Endodermal cell (in vitro differentiated cells): ENCODE results near the gene GRIP2. TPM values are rescaled to one million over a fixed set of nuclear protein-coding genes. Genes with fewer than 3 reads are reported as not detected.

Experiments used
- DNase-seq: peaks from one replicate; pipeline ENCODE4 v3.0.0-alpha.2; 2017
- H3K27ac ChIP-seq: 2 replicates; pipeline ENCODE4 v1.5.1; 2013; ENCODE audit warnings: mild to moderate bottlenecking, low read depth, low read length, moderate library complexity
- H3K27me3 ChIP-seq: 2 replicates; pipeline ENCODE4 v1.6.1; 2013; ENCODE audit warnings: mild to moderate bottlenecking, low read length, moderate library complexity; ENCODE audit not compliant: insufficient read depth, control insufficient read depth, poor library complexity, severe bottlenecking
- H3K36me3 ChIP-seq: 2 replicates; pipeline ENCODE4 v1.7.0; 2013; ENCODE audit warnings: mild to moderate bottlenecking, low read length, moderate library complexity; ENCODE audit not compliant: control insufficient read depth, insufficient read depth
- H3K4me1 ChIP-seq: one replicate; pipeline ENCODE4 v1.7.0; 2013; ENCODE audit warnings: low read length; ENCODE audit not compliant: control insufficient read depth, insufficient read depth
- H3K4me3 ChIP-seq: 2 replicates; pipeline ENCODE4 v1.5.1; 2013; ENCODE audit warnings: mild to moderate bottlenecking, low read length, moderate library complexity
- H3K9ac ChIP-seq: 2 replicates; pipeline ENCODE4 v1.6.1; 2013; ENCODE audit warnings: mild to moderate bottlenecking, low read length, moderate library complexity; ENCODE audit not compliant: poor library complexity, severe bottlenecking; ENCODE audit errors: extremely low read depth
- H3K9me3 ChIP-seq: 2 replicates; pipeline ENCODE4 v1.6.1; 2013; ENCODE audit warnings: mild to moderate bottlenecking, low read length, moderate library complexity; ENCODE audit not compliant: control insufficient read depth
- H3K27ac Mint-ChIP-seq: 2 replicates; pipeline ENCODE4 v1.8.0; 2020; ENCODE audit warnings: mixed read lengths
- H3K27me3 Mint-ChIP-seq: 2 replicates; pipeline ENCODE4 v1.8.0; 2021; ENCODE audit warnings: mild to moderate bottlenecking, mixed read lengths; ENCODE audit not compliant: insufficient read depth
- H3K36me3 Mint-ChIP-seq: 2 replicates; pipeline ENCODE4 v1.8.0; 2020; ENCODE audit warnings: low read depth, mixed read lengths
- H3K4me1 Mint-ChIP-seq: 2 replicates; pipeline ENCODE4 v1.8.0; 2020; ENCODE audit warnings: mixed read lengths
- H3K4me3 Mint-ChIP-seq: 2 replicates; pipeline ENCODE4 v1.8.0; 2020; ENCODE audit warnings: mild to moderate bottlenecking, moderate library complexity, mixed read lengths
- H3K9me3 Mint-ChIP-seq: 2 replicates; pipeline ENCODE4 v1.8.0; 2020; ENCODE audit warnings: mild to moderate bottlenecking, mixed read lengths
- CTCF ChIP-seq: fragments of 200-600 bp; sonication (generic); conservative IDR thresholded peaks from 2 replicates; pipeline ENCODE4 v1.5.0; 2021; ENCODE audit warnings: antibody characterized with exemption, mild to moderate bottlenecking
- WGBS, 2 experiments: methylation state at CpG; one replicate each; pipeline versions ENCODE4 v1.1.5 to v1.1.7; 2013; ENCODE audit warnings: missing lambda C conversion rate in 2 of 2, mixed read lengths in 1 of 2; ENCODE audit not compliant: insufficient coverage in 1 of 2, insufficient read length in 1 of 2; 5-methylcytosine and 5-hydroxymethylcytosine counted together
- total RNA-seq, 2 donors: library from RNA; stranded (reverse); fragmentation: NEBNext Ultra II Directional in 1 of 2; extraction: Animal tissue kit (Norgen Biotek cat#: 25700) in 1 of 2; gene quantifications; 2 replicates in 1 of 2; 3 replicates in 1 of 2; pipeline ENCODE4 v1.2.1, GENCODE V29; 2021

Gene GRIP2
- total RNA-seq, 2 donors from 2014 or later: 2.0 to 2.2 TPM

DNA sequence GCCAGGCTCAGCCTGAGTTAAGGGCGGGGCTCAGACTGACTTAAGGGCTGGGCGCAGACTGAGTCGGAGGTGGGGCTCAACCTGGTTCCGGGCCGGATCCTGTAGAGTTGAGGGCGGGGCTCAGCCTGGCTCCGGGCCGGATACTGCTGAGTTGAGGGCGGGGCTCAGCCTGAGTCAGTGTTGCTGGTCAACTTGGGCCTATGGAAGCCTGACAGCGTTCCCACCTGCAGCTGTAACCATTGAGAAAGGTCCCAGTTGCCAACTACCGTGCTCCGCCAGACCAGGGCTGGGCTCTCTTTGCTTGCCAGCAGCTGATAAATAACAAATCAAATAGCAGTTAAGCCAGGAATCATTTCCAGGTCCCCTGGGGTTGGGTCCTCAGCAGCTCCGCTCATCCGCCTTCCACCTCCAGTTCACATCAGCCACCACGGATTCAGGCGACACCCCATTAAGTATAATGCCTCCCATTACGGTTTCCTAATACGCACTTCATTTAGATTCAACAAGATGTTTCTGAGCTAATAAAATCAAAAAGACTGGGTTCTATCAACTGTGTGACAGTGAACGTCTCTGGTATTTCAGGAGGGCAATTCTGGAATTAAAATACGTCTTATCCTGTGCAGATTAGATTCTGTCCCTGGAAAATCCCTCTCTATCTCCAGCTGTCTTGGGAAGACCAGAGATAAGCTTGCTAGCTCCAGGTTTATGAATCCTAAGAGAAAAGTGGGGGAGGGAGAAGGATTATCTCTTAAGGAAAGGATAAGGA, 7.3 kb downstream of the GRIP2 start:
- Mint-ChIP-seq H3K9me3 (peaks cover 5% of the 10 kb centered on the region), H3K4me1 (peaks cover 11% of the 10 kb centered on the region), H3K27me3 (peaks cover 5% of the 10 kb centered on the region), H3K4me3 (no peak overlapping the region), H3K36me3 (no peaks in the 10 kb centered on the region), H3K27ac (no peak overlapping the region)
- DNase-seq: peak; percentile 96
- Histone ChIP-seq H3K4me1 (peaks cover 9% of the 10 kb centered on the region), H3K4me3 (peak overlapping the region; percentile 27), H3K9me3 (no peaks in the 10 kb centered on the region), H3K27me3 (no peaks in the 10 kb centered on the region), H3K9ac (no peak overlapping the region), H3K36me3 (no peaks in the 10 kb centered on the region), H3K27ac (no peak overlapping the region)
- no peak for TF ChIP-seq CTCF
- 54 to 68% methylated on average over 17 to 20 of the region's 20 CpGs for WGBS, 2 experiments

DNA sequence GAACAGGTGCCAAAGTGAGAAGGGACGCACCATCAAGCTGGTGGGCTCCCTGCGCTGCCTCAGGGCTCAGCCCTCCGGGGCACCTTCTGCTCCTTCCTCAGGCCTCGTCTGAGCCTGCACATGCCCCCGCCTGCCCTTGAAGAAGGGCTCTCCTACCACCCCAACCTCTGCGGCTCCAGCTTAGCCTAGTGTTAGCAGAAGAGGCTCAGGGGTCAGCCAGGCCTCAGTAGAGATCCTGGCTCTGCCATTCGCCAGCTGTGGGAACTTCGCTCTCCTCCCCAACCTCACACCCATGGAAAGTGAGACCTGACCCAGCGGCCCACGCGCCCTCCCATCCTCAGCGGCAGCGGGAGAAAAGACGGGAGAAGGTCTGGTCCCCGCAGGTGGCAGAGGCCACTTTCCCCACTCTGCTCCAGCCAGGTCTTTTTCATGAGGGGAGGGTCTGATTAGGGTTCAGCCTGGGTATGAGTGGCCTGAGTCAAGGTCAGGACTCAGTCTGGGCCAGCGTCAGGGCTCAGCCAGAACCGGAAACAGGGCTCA, 8.2 kb downstream of the GRIP2 start:
- H3K4me3 ChIP-seq: no peak overlapping the region
- no peak overlapping the region for H3K9ac ChIP-seq
- H3K27me3 ChIP-seq: no peaks in the 10 kb centered on the region
- Mint-ChIP-seq H3K27ac (no peak overlapping the region), H3K9me3 (peaks cover 5% of the 10 kb centered on the region), H3K4me3 (no peak overlapping the region), H3K4me1 (peaks cover 11% of the 10 kb centered on the region), H3K36me3 (no peaks in the 10 kb centered on the region), H3K27me3 (peaks cover 5% of the 10 kb centered on the region)
- DNase-seq: no peak
- 92 to 94% methylated on average over 6 to 17 of the region's 17 CpGs for WGBS, 2 experiments
- H3K36me3 ChIP-seq: no peaks in the 10 kb centered on the region
- H3K27ac ChIP-seq: no peak overlapping the region
- peaks cover 9% of the 10 kb centered on the region for H3K4me1 ChIP-seq
- no peak for TF ChIP-seq CTCF
- no peaks in the 10 kb centered on the region for H3K9me3 ChIP-seq

- H3K4me3 ChIP-seq: no peak overlapping the region
- H3K4me1 Mint-ChIP-seq: peaks cover 4% of the 10 kb centered on the region
- no peaks in the 10 kb centered on the region for H3K36me3 ChIP-seq
- no peak for TF ChIP-seq CTCF
- peaks cover 8% of the 10 kb centered on the region for H3K4me1 ChIP-seq
- no peaks in the 10 kb centered on the region for H3K9me3 ChIP-seq
- H3K9me3 Mint-ChIP-seq: peaks cover 5% of the 10 kb centered on the region
- no peak for DNase-seq
- no peak overlapping the region for H3K27ac ChIP-seq
- H3K4me3 Mint-ChIP-seq: no peak overlapping the region
- H3K27me3 Mint-ChIP-seq: peaks cover 5% of the 10 kb centered on the region
- no peaks in the 10 kb centered on the region for H3K27me3 ChIP-seq
- H3K27ac Mint-ChIP-seq: no peak overlapping the region
- H3K9ac ChIP-seq: no peak overlapping the region
- 91 to 95% methylated on average over 2 to 3 of the region's 3 CpGs for WGBS, 2 experiments
- no peaks in the 10 kb centered on the region for H3K36me3 Mint-ChIP-seq
Measured at GRCh38 chr3:14528081-14528480, 12.1 kb downstream of the GRIP2 start.
